ENCODE results near the gene AREL1. TPM values are rescaled to one million over a fixed set of nuclear protein-coding genes. Genes with fewer than 3 reads are reported as not detected.

The AREL1 gene
- total and polyA plus RNA-seq, 2 of the 8 experiments (the other 6 are each of a cell fraction or from before 2014, with no cell fraction given), result 31.4 to 49.1 TPM

GRCh38 chr14:74616996-74617700 lies 95.7 kb downstream of the AREL1 start (continued):
- TF ChIP-seq CHD7 (IDR thresholded peaks at IDR 0.05; ENCODE audit: insufficient replicate concordance, low read length), result no peak
- TF ChIP-seq EGR1 (IDR thresholded peaks at IDR 0.05; ENCODE audit: borderline replicate concordance, low read depth, low read length), result no peak
- no peak for TF ChIP-seq HDAC6 (IDR thresholded peaks at IDR 0.05; ENCODE audit: low read depth, low read length)
- TF ChIP-seq RAD21 (IDR thresholded peaks at IDR 0.05 in 1 of 2, conservative IDR thresholded peaks at IDR 0.05 in 1 of 2; ENCODE audit: low read depth in 2 of 2, low read length in 2 of 2), result no peak
- TF ChIP-seq CBX5 (IDR thresholded peaks at IDR 0.05; ENCODE audit: low read depth, low read length), result no peak
- no peak for TF ChIP-seq SIX5 (IDR thresholded peaks at IDR 0.05; ENCODE audit: low read depth, low read length)
- TF ChIP-seq EZH2 (IDR thresholded peaks at IDR 0.05; ENCODE audit: low read depth, low read length, severe bottlenecking), result no peak
